HG02885 (cell line): Measurements from ENCODE around the gene MEIS2.

Source experiments
- ATAC-seq: cut with Tn5 transposase; IDR thresholded peaks from one replicate; pipeline ENCODE4 v1.9.1; 2021; ENCODE audit warnings: mild to moderate bottlenecking; ENCODE audit not compliant: unreplicated experiment, poor library complexity

Gene MEIS2

DNA sequence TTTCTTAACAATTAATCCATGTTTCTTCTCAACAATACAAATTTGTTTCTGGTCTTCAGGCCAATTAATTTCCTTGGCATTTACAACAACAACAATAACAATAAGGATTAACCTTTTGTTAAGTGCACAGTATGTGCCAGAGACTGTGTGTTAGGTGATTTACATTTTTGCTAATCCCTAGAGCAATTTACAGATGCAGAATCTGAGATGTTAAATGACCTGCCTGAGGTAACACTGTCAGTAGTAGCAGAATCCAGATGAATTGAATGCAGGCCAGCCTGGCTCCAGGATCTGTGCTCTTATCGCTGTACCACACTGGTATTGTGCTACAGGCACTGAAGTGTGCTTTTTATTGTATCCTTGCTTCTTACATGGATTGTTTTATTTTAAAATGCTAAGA is 122.2 kb downstream of the MEIS2 start:
- ATAC-seq = no peak

DNA sequence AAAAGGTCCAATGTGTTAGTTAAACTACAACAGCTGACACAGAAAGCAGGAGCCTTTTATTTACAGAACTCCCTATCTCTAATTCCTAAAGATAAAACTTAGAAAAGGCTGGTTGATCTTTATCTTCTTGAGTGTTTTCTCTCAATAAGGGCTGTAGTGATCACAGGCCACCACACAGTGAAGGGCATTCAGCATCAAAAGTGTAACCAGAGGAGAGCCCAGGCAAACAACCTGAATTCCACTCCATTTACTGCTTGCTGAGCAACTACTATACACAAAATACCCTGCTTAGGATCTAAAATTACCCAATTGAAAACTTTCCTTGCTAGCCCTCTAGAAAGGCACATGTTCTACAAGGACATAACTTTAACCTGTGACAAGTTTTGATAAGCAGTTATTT is 122.7 kb downstream of the MEIS2 start:
- no peak for ATAC-seq

DNA sequence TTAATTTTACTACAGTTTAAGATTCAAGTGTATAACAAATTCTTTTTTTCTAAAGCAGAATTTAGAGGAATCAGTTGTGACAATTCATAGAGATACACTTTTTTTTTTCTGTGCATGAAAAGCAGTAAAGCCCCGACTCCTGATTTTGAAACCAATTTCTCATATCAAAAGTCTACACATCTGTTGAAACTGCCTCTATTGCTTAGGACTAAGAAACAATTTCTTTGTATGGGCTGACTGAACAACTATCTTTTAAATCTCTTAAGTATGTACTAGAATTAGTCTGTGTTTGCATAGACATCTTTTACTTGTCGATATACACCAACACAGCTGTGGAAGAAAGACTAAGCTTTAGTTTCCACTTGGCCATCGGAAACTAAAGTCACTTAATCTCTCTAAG is 127.6 kb downstream of the MEIS2 start:
- no peak for ATAC-seq

DNA sequence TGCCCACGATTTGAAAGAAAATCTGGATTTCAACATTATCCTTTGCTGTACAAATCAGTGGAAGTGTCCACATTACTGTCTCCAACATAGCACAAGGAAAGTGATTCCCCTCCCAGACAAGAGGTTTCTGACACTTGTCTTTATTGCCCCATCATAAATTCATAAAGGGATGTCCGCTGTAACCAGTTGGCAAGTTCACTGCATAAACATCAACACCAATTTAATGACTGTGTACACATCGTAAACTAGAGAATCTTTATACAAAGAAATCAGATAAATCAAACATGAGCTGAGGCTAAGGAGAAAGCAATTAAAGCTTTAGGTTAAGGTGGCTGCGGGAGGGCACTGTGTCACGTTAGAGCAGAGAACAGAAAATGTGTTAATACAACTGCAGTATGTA is 129.8 kb downstream of the MEIS2 start:
- no peak for ATAC-seq

DNA sequence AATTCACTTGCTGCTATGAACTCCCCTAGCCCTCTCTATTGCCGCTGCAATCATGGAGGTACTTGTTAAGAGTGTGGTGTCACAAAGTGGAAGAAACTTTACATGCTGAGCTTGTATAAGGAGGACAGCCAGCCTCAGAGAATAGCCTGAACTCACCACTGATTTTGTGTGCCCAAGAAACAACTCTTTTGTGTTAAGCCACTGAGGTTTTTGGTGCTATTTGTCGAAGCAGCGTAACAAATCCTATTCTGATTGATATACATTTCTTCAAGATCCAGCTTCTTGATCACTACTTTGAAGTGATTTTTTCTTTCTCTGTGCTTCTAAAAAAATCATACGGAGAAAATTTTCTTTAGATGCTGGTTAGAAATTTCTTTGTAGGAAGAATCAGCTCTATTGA is 132.4 kb downstream of the MEIS2 start:
- ATAC-seq = no peak

DNA sequence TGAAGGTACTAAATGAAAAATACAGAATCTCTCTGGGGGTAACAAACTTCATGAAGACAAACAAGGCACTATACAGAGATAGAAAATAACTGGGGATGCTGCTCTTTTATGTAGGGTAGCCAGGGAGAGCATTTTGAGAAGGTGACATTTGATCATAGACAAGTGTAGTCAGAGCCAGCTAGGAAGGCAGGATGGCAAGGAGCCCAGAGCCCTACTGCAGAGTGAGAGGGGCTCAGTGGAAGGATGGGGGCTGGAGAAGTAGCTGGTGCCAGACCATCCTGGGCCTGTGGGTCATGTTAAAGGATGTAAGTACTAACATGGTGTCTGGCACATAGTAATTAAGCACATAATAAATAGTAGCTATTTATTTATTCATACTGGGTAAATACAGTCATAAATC is 133.6 kb downstream of the MEIS2 start:
- no peak for ATAC-seq

DNA sequence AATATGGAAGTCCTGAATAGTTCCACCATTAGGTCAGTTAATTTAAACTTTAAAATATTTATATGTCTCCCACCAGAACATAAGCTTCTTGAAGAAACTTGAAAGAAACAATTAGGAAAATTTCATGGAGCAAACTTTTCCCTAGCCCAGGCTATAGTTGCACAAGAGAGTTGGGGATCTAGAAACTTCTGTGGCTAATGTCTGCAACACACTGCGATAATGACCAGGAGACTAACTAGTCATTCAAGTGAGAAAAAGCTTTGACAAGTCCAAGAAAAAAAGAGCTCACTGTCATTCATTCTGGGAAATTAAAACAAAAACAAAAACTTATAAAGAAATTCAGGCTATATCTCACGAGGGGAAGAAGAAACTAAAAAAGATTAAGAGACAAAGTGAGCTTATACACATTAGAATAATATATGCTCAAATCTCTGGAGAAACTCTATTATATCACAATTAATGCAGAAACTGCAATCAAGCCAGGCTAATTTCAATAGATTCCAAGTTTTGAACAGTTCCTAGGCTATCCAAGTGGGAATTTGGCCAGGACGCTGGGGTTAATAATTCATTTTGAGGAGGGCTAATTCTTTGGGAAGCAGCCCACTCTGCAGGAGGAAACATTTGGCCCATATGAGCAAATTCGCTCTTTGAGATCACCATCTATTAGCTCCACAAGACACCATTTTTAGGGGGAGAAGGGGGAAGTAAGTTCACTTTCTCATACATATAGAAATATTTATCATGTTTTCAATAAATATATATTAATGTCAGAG is 134.6 kb downstream of the MEIS2 start:
- ATAC-seq = no peak

DNA sequence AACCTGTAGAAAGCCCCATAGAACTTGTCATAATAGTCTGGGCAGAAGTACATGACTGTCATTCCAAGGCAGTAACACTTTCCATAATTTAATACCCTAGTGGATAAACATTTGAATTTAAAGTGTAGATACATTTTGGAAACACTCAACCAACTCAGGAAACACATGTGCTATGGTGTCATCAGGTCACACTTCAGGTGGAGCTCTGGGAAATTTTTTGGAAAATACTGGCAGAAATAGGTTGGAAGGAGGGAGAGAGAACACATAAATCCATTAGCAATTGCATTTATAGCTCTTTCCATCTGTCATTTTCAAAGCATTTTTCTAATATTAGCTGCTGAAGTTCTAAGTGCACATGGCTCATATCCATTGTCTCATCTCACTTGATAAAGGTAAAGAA is 135.7 kb downstream of the MEIS2 start:
- no peak for ATAC-seq

DNA sequence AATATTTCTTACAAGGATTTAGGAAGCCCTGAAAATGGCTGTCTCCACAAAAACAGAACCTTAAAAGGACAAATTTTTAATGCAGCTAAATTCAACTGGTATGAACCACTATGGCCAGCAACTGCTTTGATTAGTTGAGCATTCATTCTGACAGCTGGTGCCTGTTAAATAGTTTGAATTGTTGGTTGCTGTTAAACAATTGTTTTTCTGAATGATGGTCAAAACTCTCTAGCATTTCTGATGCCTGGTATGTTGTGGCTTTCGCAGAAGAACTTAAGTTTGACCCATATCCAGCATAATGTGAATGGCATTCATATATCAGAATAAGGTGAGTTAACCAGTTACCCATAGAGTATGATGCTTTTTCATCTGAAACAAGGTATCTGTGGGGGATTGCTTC is 138.4 kb downstream of the MEIS2 start:
- ATAC-seq = no peak

DNA sequence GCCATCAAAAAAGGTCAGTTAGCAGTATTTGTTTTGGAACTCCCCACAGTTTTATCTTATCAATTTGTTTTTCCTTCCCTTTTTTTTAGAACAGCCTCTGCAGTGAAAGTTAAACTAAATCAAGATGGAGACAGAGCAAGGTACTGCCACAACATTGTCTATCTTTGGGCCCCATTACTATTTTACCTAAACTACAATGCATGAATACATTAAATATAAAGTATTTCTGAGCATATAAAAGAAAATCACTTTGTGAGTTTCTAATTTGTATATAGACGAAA is 139.5 kb downstream of the MEIS2 start:
- ATAC-seq = no peak

DNA sequence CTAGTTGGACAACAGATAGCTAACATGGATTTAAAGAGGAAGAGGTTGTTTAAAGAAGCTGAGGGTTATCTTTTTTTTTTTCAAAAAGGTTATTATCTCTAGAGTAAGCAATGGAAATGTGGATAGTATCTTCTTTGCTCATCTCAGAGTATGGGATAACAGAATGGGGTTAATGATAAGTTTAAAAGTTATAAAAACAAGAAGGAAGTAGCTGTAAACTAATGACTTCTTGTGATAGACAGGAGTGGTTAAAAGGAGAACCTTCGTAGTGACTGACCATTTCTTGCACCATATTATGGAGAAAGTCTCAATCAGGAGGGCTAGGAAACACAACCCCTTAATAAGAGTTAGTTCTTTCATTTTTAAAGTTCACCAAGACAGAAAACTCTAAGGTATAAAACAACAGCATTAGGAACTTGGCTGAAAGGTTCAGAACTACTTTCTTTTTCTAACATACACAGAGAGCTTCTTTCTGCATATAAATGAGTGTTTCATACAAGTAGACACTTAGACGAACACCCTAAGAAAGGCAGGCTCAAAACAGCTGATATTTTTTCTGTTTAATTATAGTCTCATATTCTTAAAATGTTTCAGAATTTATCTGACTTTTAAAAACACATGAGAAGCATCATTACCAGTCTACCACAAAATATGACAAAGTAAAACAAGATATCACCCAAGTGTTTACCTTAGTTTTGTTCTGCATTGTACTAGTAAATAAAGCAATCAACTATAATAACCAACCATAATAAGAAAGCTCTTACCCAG is 140.0 kb downstream of the MEIS2 start:
- ATAC-seq = no peak

DNA sequence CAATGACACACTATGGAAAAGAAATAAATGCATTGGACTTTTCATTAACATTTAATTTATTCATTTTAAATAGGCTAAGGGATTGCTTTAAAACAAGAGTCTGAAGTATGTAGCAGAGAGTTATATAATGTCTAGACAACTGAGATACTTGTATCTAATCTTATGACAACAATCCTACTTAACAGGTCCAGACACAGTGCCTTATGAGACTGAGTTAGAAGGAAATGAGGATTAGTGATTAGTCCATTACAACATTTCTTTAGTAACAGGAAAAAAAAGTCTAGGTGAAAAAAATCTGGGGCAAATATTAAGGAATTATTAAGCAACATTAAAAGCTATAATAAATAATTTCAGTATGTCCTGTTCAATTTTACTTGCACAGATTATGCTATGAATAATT is 140.6 kb downstream of the MEIS2 start:
- no peak for ATAC-seq

DNA sequence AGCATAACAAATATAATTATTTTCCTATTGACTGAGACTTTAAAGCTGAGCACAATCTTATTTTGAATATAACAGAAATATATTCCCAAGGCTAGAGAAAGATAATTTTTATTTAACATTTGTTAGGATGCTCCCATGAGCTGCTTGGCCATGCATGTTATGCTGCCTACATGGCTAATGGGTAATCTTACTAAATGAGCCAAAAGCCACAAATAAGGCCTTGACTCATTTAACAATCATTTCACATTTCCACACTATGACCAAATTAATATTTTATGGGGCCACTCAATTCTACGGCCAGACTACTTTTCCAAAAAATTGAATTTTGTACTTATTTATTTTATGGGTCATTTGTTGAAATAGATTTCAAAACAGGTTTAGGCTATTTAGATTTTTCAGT is 141.7 kb downstream of the MEIS2 start:
- ATAC-seq = no peak

DNA sequence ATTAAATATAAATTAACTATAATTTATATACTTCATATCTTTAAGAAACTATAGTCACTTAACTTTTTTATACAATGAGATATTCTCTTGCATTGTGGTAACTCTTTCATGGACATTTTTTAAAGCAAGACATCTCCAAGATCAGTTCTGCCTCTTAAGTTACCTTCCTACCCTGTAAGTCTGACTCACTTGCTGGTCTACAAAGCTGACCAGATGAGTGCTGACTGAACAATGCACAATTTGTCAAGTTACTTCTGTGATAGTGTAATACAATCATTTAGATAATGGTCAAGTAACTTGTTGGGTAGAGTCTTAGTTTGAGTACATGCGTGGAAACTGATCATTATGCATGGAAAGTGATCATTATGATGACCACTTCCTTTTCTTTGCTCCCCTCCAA is 145.9 kb downstream of the MEIS2 start:
- no peak for ATAC-seq

DNA sequence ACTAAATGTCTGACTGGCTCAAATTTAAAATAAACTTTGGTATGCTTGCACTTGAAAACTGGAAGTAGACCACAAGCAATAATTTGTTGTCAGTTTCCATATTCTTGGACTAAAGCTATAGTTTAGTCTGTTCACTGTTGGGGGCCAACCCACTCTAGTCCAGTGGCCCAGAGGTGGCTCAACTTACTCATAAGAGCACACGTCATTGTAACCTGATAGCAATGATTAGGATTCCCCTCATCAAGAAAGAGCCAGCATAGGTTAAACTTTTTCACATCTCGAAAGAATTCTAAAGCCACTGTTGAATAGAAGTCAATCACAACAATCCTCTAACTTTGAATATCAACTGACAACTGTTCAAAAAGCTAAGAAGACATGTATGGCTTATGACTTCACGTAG is 147.0 kb downstream of the MEIS2 start:
- no peak for ATAC-seq

DNA sequence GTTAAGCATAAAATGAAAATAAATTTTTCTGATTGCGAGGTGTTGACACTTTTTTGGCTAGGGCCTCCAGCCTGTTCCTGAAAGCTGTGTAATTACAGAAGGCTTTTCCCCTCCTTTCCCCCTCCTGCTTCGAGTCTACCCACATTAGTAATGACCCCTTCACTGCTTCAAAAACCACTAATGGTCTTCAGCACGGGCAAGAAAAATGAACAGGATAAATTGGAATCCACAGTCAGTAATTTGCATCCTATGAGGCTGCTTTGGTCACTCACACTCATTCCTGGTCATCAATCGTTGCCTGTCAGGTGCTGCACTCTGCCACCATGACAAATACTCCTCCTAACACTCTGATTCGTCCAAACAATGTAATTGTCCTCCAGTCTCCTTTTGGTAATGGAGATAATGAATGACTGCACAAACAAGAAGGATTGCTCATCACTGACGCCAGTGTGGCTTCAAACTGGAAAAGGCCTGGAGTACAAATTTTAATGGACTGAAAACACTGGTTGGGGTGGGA is 148.6 kb downstream of the MEIS2 start:
- no peak for ATAC-seq

DNA sequence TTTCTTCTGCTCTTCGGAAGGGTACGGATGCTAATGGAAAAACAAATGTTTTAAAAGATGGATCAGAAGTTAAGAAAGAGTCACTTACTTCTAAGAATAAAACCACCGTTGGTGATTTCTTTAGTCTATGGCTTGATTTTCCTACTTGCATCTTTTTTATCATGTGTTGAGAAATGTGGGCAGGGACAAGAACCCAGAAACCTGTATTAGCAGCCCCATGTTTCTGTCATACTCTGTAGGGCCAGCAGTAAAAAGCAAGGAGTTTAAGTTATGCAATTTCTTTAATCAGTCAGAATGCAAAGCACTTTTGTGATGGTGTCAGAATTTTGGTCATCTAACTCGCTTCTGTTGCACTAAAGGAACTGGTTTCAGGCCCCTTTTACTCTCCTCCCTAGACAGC is 150.0 kb downstream of the MEIS2 start:
- no peak for ATAC-seq

DNA sequence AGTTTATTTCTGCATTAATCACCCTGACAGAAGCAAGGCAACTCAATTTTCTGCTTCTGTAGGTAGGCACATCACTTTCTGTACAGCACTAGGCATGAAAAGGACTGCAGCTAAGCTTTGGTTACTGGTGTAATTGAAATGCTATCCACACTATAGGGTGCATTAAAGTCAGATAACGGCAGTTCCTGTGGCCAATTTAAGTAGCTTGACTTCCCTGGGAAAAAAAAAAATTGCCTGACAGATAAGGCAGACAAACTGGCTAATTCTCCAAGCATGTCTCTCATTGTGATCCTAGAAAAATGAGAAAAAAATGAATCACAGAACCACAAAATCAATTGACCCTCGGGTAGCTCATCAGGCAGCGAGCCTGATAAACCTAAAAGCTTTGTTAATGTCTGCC is 151.4 kb downstream of the MEIS2 start:
- ATAC-seq = no peak

DNA sequence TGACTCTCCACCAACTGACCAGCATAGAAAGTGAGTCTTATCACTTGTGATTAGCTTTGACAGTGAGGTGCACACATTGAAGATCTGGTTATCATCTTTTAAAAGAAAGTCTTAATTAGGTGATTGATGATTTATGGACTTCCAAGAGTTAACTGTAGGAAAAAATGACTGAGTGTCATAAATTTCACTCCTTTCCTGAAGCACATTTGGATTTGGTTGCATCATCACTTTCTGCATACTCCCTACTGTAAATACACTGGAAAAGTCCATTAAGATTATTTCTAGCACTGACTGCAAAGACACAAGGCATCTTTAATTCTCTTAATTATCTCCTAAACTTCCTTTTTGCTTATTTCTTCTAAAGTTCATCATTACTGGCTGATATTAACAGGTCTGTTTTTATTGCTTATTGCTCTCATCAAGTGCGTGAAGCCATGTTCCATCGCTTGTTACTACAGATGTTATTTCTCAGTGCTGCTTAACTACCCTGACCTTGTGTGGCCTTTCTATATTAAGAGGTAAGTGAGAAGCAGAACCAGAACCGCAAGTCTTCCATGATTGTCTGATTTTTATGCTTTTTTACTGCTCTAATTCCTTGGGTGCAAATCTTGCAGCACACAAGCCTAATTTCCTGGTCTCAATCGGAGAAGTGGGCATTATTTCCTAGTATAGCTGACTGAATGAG is 153.2 kb downstream of the MEIS2 start:
- ATAC-seq = no peak

DNA sequence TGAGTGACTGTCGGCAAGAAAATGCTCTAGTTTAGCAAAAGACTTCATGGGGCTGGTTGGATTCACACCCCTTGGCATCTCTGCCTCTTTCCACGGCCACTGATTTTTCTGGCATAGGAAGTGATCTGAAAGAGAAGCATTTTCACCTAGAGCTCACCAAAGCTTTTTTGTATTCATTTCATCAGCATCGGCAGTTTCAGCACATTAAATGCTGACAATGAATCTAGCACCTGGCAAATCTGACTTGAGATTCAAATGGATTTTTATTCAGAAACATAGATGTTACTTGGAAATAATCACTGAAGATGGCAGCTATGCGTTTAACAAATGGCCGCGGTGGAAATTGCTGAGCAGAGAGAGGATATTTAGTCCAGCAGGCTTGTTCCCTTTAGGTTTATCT is 155.9 kb downstream of the MEIS2 start:
- ATAC-seq = no peak
